NCI-H526 treated with DMSO at 0.1 percent for 48 hours (cell line): ENCODE data around the gene DGKQ.
A peak's percentile ranks its signal among the peaks of the same experiment; 100 is the strongest.
"Not testable (repeated sequence)": the region's sequence is repeated elsewhere in the genome, so short reads cannot be mapped to it uniquely, and the experiment has no call there.

Experiments used
- DNase-seq: peaks from one replicate; lab custom pipeline; 2025; lab: John Stamatoyannopoulos, UW

The DGKQ gene

GRCh38 chr4:948101-948935 lies 25.1 kb downstream of the DGKQ start:
- no peak for DNase-seq

DNA sequence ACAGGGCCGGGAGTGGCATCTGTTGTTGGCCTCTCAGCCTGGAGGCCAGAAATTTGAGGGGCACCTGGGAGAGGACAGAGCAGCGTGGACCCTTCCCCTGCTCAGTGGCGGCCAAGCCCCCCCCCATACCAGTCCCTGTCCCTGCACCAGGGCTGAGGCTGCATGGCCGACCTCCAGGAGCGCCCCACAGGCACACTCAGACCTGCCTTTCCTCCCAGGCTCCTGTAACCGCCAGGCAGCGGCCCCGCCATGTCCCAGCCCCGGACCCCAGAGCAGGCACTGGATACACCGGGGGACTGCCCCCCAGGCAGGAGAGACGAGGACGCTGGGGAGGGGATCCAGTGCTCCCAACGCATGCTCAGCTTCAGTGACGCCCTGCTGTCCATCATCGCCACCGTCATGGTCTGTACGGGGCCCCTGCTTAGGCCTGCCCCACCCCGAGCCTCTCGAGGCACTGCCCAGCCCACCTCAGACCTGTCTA lies 25.8 kb downstream of the DGKQ start:
- no peak for DNase-seq

GRCh38 chr4:946517-947471 lies 26.6 kb downstream of the DGKQ start:
- no peak for DNase-seq

DNA sequence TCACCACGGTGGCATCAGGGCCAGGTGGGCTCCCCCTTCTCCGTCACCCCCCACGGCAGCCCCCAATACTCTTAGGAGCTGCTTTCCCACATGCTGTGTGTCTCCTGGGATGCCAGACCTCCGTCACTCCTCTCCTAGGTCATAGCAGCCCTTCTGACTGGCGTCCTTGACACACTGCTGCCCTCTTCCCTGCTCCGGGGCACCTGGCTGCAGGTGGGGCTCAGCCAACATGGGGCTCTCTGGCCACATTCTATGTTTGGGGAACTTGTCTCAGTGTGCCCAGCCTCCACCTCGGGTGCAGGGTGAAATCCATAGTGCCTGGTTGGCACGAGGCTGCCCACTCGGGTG lies 27.3 kb downstream of the DGKQ start:
- DNase-seq = no peak

DNA sequence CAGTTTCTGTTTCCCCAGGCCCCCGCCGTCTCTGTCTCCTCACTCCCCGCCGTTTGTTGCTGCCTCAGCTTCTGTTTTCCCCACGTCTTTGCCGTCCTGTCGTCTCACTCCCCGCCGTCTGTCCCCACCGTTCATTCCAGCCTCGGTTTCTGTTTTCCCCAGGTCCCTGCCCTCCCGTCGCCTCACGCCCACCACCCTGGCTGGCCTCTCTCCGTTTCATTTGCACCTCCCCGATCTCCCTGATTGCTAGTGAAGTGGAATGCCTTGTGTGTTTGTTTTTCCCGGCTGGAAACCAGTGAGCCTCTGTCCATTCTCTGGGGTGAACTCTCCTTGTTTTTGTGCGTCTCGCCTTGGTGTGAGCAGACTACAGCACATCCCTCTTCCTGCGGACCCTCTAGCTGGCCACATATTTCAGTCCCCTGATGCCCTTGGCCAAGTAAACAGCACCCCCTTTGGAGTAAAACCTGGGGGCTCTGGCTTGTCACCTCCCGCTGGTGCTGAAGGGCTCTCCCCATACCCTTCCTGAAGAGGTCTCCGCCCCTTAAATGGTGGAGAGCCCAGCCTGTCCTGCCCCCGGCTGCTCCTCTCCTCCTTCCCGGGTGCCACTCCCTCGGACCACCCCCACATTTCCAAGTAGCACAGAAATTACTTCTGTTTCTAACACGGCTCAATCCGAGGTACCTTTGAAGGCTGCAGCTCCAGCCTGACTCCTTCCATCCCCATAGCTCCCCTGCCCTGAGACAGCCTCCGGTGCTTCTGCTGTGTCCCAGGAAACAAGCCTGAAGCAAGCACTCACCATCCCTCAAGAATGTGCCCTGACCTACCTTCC lies 27.9 kb downstream of the DGKQ start:
- DNase-seq = no peak

DNA sequence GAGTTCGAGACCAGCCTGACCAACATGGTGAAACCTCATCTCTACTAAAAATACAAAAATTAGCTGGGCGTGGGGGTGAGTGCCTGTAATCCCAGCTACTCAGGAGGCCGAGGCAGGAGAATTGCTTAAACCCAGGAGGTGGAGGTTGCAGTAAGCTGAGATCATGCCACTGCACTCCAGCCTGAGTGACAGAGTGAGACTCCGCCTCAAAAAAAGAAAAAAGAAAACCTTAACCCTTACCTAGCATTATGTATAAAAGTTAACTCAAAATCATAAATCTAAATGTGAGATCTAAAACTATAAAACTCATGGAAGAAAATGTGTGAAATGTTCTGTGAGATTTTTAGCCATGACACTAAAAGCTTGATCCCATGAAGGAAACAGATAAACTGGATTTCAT lies 33.9 kb downstream of the DGKQ start:
- DNase-seq = not testable (repeated sequence)

GRCh38 chr4:932713-933070 lies 40.7 kb downstream of the DGKQ start:
- no peak for DNase-seq

GRCh38 chr4:931960-932712 lies 41.2 kb downstream of the DGKQ start, which contains the start of the genes GAK and TMEM175:
Gene GAK, minus strand, starts transcription at chr4:932316. Its CDS starts 129 bp downstream, at chr4:932187.
Gene TMEM175, plus strand, starts transcription at chr4:932460. Its CDS starts 15,280 bp downstream, at chr4:947740.
- peak; percentile 80 for DNase-seq

DNA sequence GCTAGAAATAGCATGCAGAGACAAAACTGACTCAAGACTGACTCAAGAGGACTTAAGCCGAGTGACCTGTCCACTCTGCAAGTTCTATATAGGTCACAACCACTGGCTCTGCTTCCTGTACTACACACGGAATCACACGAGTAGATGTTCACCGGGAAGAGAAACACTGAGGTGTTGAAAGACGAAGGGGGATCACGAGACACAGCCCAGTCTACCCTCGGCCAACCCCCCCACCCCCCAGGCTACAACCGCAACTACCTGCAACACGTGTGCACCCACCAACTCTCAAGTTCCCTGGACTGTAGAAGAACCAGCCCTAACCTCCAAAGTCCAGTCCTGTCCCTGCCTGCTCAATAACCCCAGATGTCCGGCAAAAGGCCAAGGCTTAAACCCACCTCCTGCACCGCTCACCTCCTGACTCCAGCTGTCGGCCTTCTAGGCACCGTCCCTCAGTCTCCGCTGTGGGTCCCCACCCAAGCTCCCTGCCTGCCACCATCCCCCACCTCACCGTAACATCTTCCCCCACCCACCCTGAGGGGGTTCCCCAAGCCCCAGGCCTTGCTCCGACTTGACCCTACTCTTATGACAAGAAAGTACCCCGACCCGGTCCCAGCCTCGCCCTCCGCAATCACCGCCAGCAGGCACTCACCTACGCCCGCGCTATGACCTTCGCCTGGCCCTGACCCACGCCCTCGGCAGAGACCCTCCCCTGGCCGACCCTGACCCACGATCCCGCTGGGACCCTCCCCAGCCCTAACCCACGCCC lies 42.0 kb downstream of the DGKQ start:
- no peak for DNase-seq

- DNase-seq = peak; percentile 5
Measured at GRCh38 chr4:930827-931193, 42.6 kb downstream of the DGKQ start.

GRCh38 chr4:930028-930551 lies 43.3 kb downstream of the DGKQ start:
- no peak for DNase-seq

- DNase-seq = no peak
Measured at GRCh38 chr4:929096-929765, 44.1 kb downstream of the DGKQ start.

DNA sequence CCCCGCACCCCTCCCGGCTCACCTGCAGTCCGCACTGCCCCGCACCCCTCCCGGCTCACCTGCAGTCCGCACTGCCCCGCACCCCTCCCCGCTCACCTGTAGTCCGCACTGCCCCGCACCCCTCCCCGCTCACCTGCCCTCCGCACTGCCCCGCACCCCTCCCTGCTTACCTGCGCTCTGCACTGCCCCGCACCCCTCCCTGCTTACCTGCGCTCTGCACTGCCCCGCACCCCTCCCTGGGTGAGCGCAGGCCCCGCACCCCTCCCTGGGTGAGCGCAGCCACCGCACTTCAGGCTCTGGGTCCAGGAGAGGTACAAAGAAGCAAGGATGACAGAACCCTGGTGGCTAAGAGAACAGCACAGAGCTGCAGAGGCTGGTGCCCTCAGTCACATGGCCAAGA lies 45.8 kb downstream of the DGKQ start:
- not testable (repeated sequence) for DNase-seq

DNA sequence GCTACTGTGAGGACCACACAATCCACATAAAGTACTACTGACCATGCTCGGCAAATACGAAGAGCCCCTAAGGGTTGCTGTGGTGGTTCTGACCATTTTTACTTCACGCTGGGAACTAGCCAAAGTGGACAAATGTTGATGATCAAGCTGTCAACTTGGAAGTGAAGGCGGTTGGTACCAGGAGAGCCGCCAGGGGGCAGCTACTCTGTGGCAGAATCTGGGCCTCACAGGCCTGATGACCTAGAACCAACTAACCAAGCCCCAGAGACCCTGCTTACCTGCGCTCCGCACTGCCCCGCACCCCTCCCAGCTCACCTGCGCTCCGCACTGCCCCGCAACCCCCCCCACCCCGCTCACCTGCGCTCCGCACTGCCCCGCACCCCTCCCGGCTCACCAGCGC lies 46.8 kb downstream of the DGKQ start:
- DNase-seq = peak; percentile 27

DNA sequence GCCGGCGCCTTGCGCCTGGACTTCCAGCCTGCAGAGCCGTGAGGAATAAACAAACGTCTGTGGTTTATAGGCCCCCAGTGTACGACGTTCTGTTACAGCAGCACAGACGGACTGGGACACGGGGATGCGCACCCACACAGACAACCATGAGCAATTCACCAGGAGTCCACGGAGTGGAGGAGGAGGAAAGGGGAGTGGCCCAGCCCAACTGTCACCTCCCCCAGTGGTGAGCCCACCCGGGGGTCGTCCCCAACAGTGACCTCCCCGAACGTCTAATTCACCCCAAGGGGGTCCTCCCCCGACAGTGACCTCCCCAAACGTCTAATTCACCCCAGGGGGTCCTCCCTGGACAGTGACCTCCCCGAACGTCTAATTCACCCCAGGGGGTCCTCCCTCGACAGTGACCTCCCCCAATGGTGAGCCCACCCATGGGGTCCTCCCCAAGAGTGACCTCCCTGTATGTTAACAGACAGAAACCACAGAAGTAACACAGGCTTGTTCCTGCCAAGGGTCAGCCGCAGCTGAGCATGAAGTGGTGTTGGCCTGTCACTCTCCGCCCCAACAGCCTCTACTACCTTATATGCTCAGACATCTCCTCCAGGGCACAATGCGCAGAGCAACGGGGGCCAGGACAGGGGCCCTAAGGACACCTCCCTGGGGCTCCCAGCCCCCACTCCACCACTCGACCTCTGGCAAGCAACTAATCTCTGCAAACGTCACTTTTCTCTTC lies 47.4 kb downstream of the DGKQ start:
- DNase-seq = no peak

- no peak for DNase-seq
Measured at GRCh38 chr4:925171-925570, 48.2 kb downstream of the DGKQ start.

DNA sequence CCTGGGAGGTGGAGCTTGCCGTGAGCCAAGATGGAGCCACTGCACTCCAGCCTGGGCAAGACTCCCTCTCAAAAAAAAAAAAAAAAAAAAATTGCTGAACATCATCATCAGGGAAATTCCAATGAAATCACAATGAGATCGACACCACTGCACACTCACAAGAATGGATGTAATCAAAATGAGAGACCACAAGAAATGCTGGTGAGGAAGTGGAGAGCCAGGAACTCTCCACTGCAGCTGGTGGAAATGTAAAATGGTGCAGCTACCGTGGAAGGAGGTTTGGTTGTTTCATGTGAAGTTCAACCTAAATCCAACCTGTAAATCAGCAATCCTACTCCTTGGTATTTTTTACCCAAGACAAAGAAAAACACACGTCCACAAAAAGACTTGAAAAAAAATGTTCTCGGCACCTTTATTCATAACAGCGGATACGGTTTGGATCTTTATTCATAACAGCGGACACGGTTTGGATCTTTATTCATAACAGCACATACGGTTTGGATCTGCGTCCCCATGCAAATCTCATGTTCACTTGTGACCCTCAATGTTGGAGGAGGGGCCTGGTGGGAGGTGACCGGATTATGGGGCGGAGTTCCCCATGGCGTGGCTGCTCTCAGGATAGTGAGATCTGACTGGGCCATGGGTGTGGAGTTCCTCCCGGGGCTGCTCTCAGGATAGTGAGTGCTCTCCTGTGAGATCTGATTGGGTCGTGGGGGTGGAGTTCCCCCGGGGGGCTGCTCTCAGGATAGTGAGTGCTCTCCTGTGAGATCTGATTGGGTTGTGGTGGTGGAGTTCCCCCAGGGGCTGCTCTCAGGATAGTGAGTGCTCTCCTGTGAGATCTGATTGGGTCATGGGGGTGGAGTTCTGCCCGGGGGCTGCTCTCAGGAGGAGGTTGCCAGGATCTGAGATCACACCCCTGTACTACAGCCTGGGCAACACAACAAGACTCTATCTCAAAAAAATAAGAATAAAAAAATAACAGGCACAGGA lies 49.0 kb downstream of the DGKQ start:
- DNase-seq = peak; percentile 74
